GM12891 (cell line): ENCODE data around the gene TMPRSS5.

ENCODE experiments used
- PAX5 ChIP-seq: IDR thresholded peaks from 2 replicates; pipeline ENCODE4 v1.6.1; 2011; ENCODE audit warnings: low read length, moderate library complexity, mild to moderate bottlenecking; ENCODE audit not compliant: insufficient read depth, severe bottlenecking
- POLR2A ChIP-seq: IDR thresholded peaks from 2 replicates; pipeline ENCODE4 v1.6.1; 2011; ENCODE audit warnings: low read depth, low read length, control low read depth
- POLR2AphosphoS5 ChIP-seq: IDR thresholded peaks from 2 replicates; pipeline ENCODE4 v1.6.1; 2011; ENCODE audit warnings: low read depth, low read length, control low read depth
- POU2F2 ChIP-seq: IDR thresholded peaks from 2 replicates; pipeline ENCODE4 v1.6.1; 2011; ENCODE audit warnings: low read depth, mild to moderate bottlenecking, control low read depth, low read length, moderate library complexity
- SPI1 ChIP-seq: IDR thresholded peaks from 2 replicates; pipeline ENCODE4 v1.6.1; 2011; ENCODE audit warnings: low read depth, low read length, control low read depth
- TAF1 ChIP-seq: IDR thresholded peaks from 2 replicates; pipeline ENCODE4 v1.6.1; 2011; ENCODE audit warnings: low read depth, low read length, control low read depth

- no peak for TF ChIP-seq POLR2A
- TF ChIP-seq POLR2AphosphoS5 = no peak
- no peak for TF ChIP-seq SPI1
- no peak for TF ChIP-seq TAF1
- TF ChIP-seq PAX5 = no peak
- no peak for TF ChIP-seq POU2F2
Observed at GRCh38 chr11:113685654-113686359, 20.3 kb downstream of the TMPRSS5 start.
